ENCODE data around the gene NUBPL.
"Not testable (repeated sequence)": the region's sequence is repeated elsewhere in the genome, so short reads cannot be mapped to it uniquely, and the experiment has no call there.

NUBPL gene

DNA sequence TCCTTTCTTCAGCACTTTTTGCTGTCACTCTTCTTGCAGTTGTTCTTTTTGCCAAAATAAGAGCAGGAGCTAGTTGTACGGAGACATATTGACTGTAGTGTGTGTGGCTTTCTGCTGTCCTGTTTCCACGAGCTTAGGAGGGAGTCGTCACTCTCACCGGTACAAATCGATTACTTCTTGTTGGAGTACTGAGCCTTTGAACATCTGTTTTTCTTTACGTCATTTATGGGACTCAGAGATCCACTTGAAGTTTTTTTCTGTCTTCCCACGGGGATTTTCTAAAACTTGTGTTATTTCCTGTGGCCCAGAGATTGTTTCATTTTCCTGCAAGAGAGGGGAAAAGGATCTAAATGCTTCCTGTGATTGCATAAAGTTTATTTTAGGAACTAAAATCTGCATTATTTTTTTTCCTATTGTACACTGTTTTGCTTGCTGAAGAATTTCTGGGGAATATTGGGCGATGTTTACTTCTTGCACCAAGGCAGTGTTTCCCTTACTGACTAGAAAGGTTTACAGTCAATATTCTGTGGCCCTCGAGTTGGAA is 316.1 kb downstream of the NUBPL start:
- no peak for DNase-seq (ENCODE audit: low read depth, low spot score)

DNA sequence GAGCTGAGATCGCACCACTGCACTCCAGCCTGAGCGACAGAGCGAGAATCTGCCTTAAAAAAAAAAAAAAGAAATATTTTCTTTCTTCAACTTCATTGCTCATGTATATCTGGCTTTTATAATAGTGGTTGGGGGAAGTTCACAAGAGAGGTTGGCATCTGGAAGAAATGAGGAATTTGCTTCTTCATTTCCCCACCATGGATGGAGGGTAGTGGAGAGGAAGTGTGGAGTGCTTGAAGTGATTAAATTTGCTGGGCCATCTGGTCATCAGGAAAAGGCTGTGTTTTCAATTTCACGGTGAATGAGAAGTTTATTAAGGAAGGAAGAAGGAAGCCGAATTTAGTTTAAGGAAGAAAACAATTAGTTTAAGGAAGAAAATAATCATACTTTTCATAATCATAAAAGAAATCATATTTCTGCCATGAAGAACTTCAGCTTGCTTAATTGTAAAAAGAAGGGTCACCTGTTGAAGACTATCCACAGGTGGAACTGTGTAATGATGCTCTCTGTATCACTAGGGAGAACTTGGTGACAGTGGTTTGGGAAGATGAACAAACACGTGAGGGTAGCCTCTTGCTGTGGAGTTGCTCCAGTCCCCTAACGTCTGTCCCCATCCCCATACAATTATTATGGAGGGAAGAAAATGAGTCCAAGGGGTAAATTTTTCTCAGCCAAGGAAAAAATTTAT is 318.6 kb downstream of the NUBPL start:
- no peak for DNase-seq (ENCODE audit: low read depth, low spot score)

DNA sequence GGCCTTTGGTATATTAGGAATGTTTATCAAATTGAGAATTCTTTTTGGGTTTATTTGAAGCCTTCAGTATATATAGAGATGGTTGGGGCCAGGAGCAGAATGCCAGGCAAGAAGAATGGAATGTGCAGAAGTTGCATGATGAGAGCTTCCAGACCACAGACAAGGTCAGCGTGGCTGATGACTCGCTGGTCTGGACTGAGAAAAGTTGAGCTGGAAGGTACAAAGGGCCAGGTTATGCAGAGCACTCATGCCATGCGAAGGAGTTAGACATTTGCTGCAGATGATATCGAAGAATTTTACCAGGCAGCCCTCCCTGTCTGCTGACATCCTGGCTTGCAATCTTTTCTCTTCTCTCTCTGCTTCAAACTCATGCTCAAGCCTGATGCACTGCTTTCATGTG is 319.7 kb downstream of the NUBPL start:
- DNase-seq (ENCODE audit: low read depth, low spot score), result no peak

DNA sequence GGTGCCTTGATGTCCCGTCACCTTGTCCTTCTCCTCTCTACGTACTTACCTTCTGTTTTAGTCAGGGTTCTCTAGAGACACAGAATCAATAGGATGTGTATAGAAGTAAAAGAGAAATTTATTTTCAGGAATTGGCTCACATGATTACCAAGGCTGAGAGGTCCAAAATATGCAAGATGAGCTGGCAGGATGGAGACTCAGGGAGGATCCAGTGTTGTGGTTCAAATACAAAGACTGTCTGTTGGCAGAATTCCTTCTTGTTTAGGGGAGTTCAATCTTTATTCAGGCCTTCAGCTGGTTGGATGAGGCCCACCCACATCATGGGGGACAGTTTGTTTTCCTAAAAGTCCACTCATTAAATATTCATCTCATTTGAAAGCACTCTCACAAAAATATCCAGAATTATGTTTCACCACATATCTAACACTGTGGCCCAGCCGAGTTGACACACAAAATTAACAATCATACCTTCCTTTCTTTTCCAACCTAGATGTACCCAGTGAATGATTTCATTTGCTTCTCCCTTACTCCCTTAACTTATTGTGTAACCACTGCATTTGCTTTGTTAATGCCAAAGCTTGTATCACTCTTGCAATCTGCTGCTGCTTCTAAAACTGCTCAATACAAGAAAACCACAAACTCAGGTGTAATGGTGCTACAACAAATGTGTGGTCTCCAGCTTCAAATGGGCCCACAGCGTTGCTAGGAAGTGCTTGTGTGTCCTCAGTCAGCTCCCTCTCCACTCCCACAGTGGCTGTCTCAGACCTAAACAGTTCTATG is 320.5 kb downstream of the NUBPL start:
- DNase-seq (ENCODE audit: low read depth, low spot score), result no peak

GRCh38 chr14:31884238-31884637 is 323.0 kb downstream of the NUBPL start:
- no peak for DNase-seq (ENCODE audit: low read depth, low spot score)

GRCh38 chr14:31884776-31885379 is 323.7 kb downstream of the NUBPL start:
- DNase-seq (ENCODE audit: low read depth, low spot score), result no peak

GRCh38 chr14:31886156-31886835 is 325.1 kb downstream of the NUBPL start:
- DNase-seq (ENCODE audit: low read depth, low spot score), result no peak

DNA sequence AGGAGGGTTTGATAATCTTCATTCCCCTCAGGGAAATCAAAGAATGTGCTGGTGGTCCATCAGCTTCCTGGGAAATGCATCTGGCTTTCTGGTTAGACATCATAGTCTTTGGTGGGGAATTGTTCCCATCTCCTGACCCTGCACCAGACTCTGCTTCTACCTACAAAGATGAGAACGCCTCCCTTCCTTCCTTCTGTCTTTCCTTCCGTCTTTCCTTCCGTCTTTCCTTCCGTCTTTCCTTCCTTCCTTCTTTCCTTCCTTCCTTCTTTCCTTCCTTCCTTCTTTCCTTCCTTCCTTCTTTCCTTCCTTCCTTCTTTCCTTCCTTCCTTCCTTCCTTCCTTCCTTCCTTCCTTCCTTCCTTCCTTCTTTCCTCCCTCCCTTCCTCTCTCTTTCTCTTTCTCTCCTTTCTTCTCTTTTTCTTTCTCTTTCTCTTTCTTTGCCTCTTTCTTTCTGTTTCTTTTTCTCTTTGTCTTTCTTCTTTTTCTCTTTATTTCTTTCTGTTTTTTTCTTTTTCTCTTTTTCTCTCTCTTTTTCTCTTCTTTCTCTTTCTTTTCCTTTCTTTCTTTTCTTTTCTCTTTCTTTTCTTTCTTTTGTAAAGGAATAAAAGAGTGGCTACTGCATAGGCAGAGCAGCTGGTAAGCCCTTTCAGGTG is 326.9 kb downstream of the NUBPL start:
- DNase-seq (ENCODE audit: low read depth, low spot score), result no peak

- no peak for DNase-seq (ENCODE audit: low read depth, low spot score)
These were observed 328.1 kb downstream of the NUBPL start for GRCh38 chr14:31889297-31889696.

- not testable (repeated sequence) for DNase-seq (ENCODE audit: low read depth, low spot score)
These were observed 329.0 kb downstream of the NUBPL start for GRCh38 chr14:31890202-31890601.

GRCh38 chr14:31893221-31893757 is 332.1 kb downstream of the NUBPL start:
- DNase-seq (ENCODE audit: low read depth, low spot score), result no peak

DNA sequence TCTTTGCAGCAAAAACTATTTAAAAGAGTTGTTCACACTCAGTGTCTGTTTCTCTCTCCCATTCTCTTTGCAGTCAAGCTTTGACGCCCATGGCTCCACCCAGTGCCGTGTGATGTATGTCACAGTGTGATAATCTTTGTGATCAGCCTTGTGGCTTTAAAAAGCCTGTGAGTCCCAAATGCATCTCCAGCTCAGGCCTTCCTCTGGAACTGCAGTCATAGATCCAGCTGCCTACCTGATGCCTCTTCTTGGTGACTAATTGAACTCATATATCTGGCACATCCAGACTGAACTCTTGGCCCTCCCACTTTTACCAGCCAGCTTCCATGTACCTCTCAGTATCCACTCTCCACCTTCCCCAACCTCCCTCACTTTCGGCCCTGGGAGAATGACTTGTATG is 333.1 kb downstream of the NUBPL start:
- no peak for DNase-seq (ENCODE audit: low read depth, low spot score)

GRCh38 chr14:31895206-31895605 is 334.0 kb downstream of the NUBPL start:
- no peak for DNase-seq (ENCODE audit: low read depth, low spot score)

DNA sequence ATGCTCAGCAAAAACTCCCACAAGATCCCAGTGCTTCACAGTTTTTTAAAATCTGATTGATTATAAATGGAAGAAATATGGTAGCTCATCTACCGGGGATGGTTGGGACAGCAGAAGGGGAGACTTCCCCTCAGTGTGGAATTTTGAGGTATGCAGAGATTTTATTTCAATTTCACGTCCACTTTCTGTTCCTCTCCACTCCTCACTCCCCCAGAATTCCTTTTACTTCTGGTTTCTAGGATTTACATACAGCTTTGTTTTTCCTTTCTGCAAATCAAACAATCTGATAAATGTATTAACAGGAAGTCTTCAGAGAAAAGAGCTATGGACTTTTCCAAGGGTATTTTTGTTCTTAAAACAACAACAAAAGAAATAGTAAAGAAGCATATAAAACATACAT is 334.4 kb downstream of the NUBPL start:
- DNase-seq (ENCODE audit: low read depth, low spot score), result no peak

DNA sequence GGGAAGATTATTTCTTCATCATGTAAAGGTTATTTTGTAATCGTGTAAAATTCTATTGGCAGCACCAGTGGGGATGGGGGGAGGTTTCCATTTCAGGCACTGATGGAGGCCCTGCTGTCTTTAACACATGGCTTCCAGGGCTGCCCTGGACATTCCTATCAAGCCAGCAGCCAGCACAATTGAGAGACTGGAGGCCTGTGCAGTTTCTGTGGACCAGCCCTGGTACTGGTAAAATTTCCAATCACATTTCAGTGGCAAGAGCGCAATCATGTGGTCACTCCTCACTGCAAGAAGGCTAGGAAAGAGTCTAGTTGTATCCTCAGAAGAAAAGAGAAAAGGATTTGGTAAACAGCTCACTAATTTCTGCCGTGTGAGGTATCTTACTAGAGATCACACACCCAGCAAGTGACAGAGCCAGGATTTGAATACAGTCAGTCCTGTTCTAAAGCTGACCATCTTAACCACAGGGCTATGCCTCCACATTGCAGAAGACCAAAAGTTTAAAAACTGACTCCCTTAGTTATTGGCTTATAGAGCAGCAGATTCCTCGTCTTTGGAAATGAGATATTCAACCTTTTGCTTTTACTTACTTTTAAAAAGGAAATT is 336.5 kb downstream of the NUBPL start:
- no peak for DNase-seq (ENCODE audit: low read depth, low spot score)

- no peak for DNase-seq (ENCODE audit: low read depth, low spot score)
These were observed 337.8 kb downstream of the NUBPL start for GRCh38 chr14:31898838-31899528.

GRCh38 chr14:31902002-31902401 is 340.8 kb downstream of the NUBPL start:
- DNase-seq (ENCODE audit: low read depth, low spot score), result no peak

DNA sequence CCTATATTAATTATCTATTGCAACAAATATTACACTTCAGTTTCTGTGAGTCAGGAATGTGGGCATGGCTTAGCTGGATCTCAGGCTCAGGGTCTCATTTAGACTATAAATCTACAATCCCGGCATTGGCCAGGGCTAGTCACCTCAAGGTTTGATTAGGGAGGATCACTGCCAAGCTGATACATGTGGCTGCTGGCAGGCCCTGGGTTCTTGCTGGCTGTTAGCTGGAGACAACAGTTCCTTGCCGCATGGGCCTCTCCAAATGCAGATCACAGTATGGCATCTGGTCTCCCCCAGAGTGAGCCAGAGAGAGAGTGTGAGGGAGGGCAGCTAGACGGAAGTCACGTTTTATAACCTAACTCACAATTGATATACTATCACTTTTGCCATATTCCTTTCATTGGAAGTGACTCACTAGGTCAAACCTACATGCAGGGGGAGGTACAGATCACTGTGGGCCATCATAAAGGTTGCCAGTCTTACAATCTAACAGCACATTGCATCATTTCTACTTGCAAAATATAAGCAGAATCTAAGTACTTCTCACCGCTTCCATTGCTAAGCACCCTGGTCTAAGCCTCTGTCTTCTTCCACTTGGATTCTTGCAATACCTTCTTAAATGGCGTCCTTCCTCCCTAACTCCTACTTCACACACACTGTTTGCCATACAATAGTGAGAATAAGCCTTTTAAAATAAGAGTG is 341.9 kb downstream of the NUBPL start:
- DNase-seq (ENCODE audit: low read depth, low spot score), result no peak

- DNase-seq (ENCODE audit: low read depth, low spot score), result no peak
These were observed 348.8 kb downstream of the NUBPL start for GRCh38 chr14:31909977-31910376.
